MM.1S (cell line): ENCODE results near the gene LIN28B.

Source experiments
- CTCF ChIP-seq: fragments of 300-600 bp; sonication (generic); IDR thresholded peaks from 2 replicates; pipeline ENCODE4 v1.5.1; 2016; ENCODE audit warnings: antibody characterized with exemption, low read length, mixed read lengths
- EZH2phosphoT487 ChIP-seq: fragments of 300-600 bp; sonication (generic); IDR thresholded peaks from 2 replicates; pipeline ENCODE4 v1.6.1; 2018; ENCODE audit warnings: antibody characterized with exemption, low read length

- TF ChIP-seq CTCF (peak; percentile 80), EZH2phosphoT487 (no peak)
Measured at GRCh38 chr6:105087571-105088211, 130.8 kb downstream of the LIN28B start.
